Calu3 (cell line): Measurements from ENCODE around the gene UST. TPM values are rescaled to one million over a fixed set of nuclear protein-coding genes. Genes with fewer than 3 reads are reported as not detected.

Source experiments
- BruUV-seq: library from RNA; stranded (reverse); fragments of 400-500 nt; replicated peaks from 2 replicates; lab custom pipeline; 2021; lab: Mats Ljungman, UMichigan
- CTCF ChIA-PET: fragments of 300-600 bp; sonication (Branson Sonifier 250); formaldehyde crosslinking; loops from one replicate; lab custom pipeline; 2022; ENCODE audit warnings: antibody characterized with exemption; lab: Charles Lee
- DNase-seq: peaks from one replicate; pipeline ENCODE4 v3.0.0; 2022
- H3K27ac Mint-ChIP-seq: one replicate; pipeline ENCODE4 v1.8.0; 2022; ENCODE audit warnings: mixed read lengths; ENCODE audit not compliant: unreplicated experiment
- H3K27me3 Mint-ChIP-seq: one replicate; pipeline ENCODE4 v1.8.0; 2022; ENCODE audit warnings: mixed read lengths; ENCODE audit not compliant: unreplicated experiment
- H3K36me3 Mint-ChIP-seq: one replicate; pipeline ENCODE4 v1.8.0; 2022; ENCODE audit warnings: mild to moderate bottlenecking, moderate library complexity, mixed read lengths; ENCODE audit not compliant: insufficient read depth, unreplicated experiment
- H3K4me1 Mint-ChIP-seq: one replicate; pipeline ENCODE4 v1.8.0; 2022; ENCODE audit warnings: mild to moderate bottlenecking, low read depth, mixed read lengths; ENCODE audit not compliant: unreplicated experiment
- H3K4me3 Mint-ChIP-seq: one replicate; pipeline ENCODE4 v1.8.0; 2022; ENCODE audit warnings: mild to moderate bottlenecking, low read depth, moderate library complexity, mixed read lengths; ENCODE audit not compliant: unreplicated experiment
- H3K9me3 Mint-ChIP-seq: one replicate; pipeline ENCODE4 v1.8.0; 2022; ENCODE audit warnings: low read depth, mixed read lengths; ENCODE audit not compliant: unreplicated experiment
- CTCF ChIP-seq: fragments of 200-600 bp; IDR thresholded peaks from one replicate; pipeline ENCODE4 v1.8.0; 2022; ENCODE audit warnings: antibody characterized with exemption; ENCODE audit not compliant: unreplicated experiment
- intact Hi-C: fragments of 100-400 bp; cut with micrococcal nuclease; formaldehyde crosslinking; loops from one replicate; pipeline ENCODE4 v1.10.0; 2022; ENCODE audit not compliant: unreplicated experiment
- total RNA-seq: library from RNA; stranded (reverse); gene quantifications from 2 replicates; pipeline ENCODE4 v1.2.3, GENCODE V29; 2022

UST gene
- total RNA-seq, 1 experiment from 2014 or later: 2.4 TPM

- CTCF ChIA-PET: no interaction called here
- H3K4me3 Mint-ChIP-seq: no peak overlapping the region
- TF ChIP-seq CTCF: no peak
- no peaks in the 10 kb centered on the region for H3K9me3 Mint-ChIP-seq
- no peaks in the 10 kb centered on the region for H3K36me3 Mint-ChIP-seq
- H3K27me3 Mint-ChIP-seq: no peaks in the 10 kb centered on the region
- DNase-seq: no peak
- no peaks in the 10 kb centered on the region for H3K4me1 Mint-ChIP-seq
- intact Hi-C loops: no loop called here
- no TSS peak for BruUV-seq
- no peak overlapping the region for H3K27ac Mint-ChIP-seq
These were observed 142.0 kb downstream of the UST start for GRCh38 chr6:148888856-148889255.

GRCh38 chr6:148890096-148890495 lies 143.3 kb downstream of the UST start:
- DNase-seq: no peak
- H3K27ac Mint-ChIP-seq: no peak overlapping the region
- no peaks in the 10 kb centered on the region for H3K9me3 Mint-ChIP-seq
- H3K4me3 Mint-ChIP-seq: no peak overlapping the region
- intact Hi-C loops: no loop called here
- CTCF ChIA-PET: no interaction called here
- H3K27me3 Mint-ChIP-seq: no peaks in the 10 kb centered on the region
- TF ChIP-seq CTCF: no peak
- H3K36me3 Mint-ChIP-seq: no peaks in the 10 kb centered on the region
- BruUV-seq: no TSS peak
- H3K4me1 Mint-ChIP-seq: no peaks in the 10 kb centered on the region

- H3K9me3 Mint-ChIP-seq: no peaks in the 10 kb centered on the region
- H3K36me3 Mint-ChIP-seq: no peaks in the 10 kb centered on the region
- intact Hi-C loops: no loop called here
- H3K4me3 Mint-ChIP-seq: no peak overlapping the region
- H3K4me1 Mint-ChIP-seq: no peaks in the 10 kb centered on the region
- TF ChIP-seq CTCF: no peak
- BruUV-seq: no TSS peak
- DNase-seq: no peak
- no peak overlapping the region for H3K27ac Mint-ChIP-seq
- CTCF ChIA-PET: no interaction called here
- no peaks in the 10 kb centered on the region for H3K27me3 Mint-ChIP-seq
These were observed 144.0 kb downstream of the UST start for GRCh38 chr6:148890652-148891404.

- no peak for DNase-seq
- TF ChIP-seq CTCF: no peak
- Mint-ChIP-seq H3K27ac (no peak overlapping the region), H3K36me3 (no peaks in the 10 kb centered on the region), H3K27me3 (no peaks in the 10 kb centered on the region), H3K9me3 (no peaks in the 10 kb centered on the region), H3K4me3 (no peak overlapping the region), H3K4me1 (no peaks in the 10 kb centered on the region)
- no TSS peak for BruUV-seq
- intact Hi-C loops: no loop called here
- CTCF ChIA-PET: no interaction called here
These were observed 144.6 kb downstream of the UST start for GRCh38 chr6:148891405-148891783.
